Gastroesophageal sphincter (tissue), 4 donors: ENCODE data around the gene HDAC4. TPM values are rescaled to one million over a fixed set of nuclear protein-coding genes. Genes with fewer than 3 reads are reported as not detected.

ENCODE experiments used
- ATAC-seq: fragments of 150-250 bp; one replicate; pipeline ENCODE4 v1.9.1; 2016; ENCODE audit warnings: mild to moderate bottlenecking, moderate library complexity
- H3K27ac ChIP-seq, 4 donors: fragments of 200-600 bp; sonication (generic) in 3 of 4; 1 replicate in 3 of 4; 2 replicates in 1 of 4; pipeline ENCODE4 v1.5.1; 2016 to 2019
- H3K27me3 ChIP-seq: fragments of 200-600 bp; sonication (generic); one replicate; pipeline ENCODE4 v1.5.1; 2019
- H3K36me3 ChIP-seq, 2 donors: fragments of 200-600 bp; sonication (generic); one replicate each; pipeline ENCODE4 v1.5.1; 2019; ENCODE audit warnings: control low read depth in 1 of 2
- H3K4me1 ChIP-seq, 3 donors: fragments of 200-600 bp; sonication (generic); 1 replicate in 2 of 3; 2 replicates in 1 of 3; pipeline ENCODE4 v1.5.1; 2016 to 2019; ENCODE audit warnings: control low read depth in 2 of 3
- H3K4me3 ChIP-seq, 2 donors: fragments of 200-600 bp; sonication (generic); one replicate each; pipeline ENCODE4 v1.5.1; 2019; ENCODE audit warnings: mild to moderate bottlenecking in 1 of 2, moderate library complexity in 1 of 2
- H3K9me3 ChIP-seq, 3 donors: fragments of 200-600 bp; sonication (generic); one replicate each; pipeline ENCODE4 v1.5.1; 2017 to 2019; ENCODE audit warnings: control low read depth in 2 of 3
- CTCF ChIP-seq, 4 experiments: fragments of 200-600 bp in 2 of 4; fragments of 450-650 bp in 2 of 4; sonication (generic) in 1 of 4; IDR thresholded peaks; one replicate each; pipeline ENCODE4 v1.5.1; 2017 to 2019; ENCODE audit warnings: antibody characterized with exemption in 4 of 4, mild to moderate bottlenecking in 2 of 4, moderate library complexity in 2 of 4
- EP300 ChIP-seq: sonication (generic); formaldehyde crosslinking; IDR thresholded peaks from one replicate; pipeline ENCODE4 v1.6.1; 2017; ENCODE audit warnings: antibody characterized with exemption, mild to moderate bottlenecking
- POLR2A ChIP-seq, 2 donors: fragments of 450-650 bp; IDR thresholded peaks; one replicate each; pipeline ENCODE4 v1.6.1; 2017; ENCODE audit warnings: antibody characterized with exemption in 2 of 2, mild to moderate bottlenecking in 2 of 2, moderate library complexity in 1 of 2
- POLR2AphosphoS5 ChIP-seq: sonication (generic); formaldehyde crosslinking; IDR thresholded peaks from one replicate; pipeline ENCODE4 v1.6.1; 2017; ENCODE audit warnings: antibody characterized with exemption
- WGBS, 2 donors: methylation state at CpG; one replicate each; pipeline ENCODE4 v1.1.5; 2018; ENCODE audit warnings: low coverage in 1 of 2; 5-methylcytosine and 5-hydroxymethylcytosine counted together
- total RNA-seq, 4 donors: library from RNA; depleted of rRNA; stranded (reverse); fragments of >200 nt; gene quantifications; one replicate each; pipeline ENCODE4 v1.1.0, GENCODE V29; 2016

HDAC4 gene
- total RNA-seq, 4 donors from 2014 or later = 41.3 to 104 (median 85.8) TPM

GRCh38 chr2:239290618-239291474, 110.0 kb downstream of the HDAC4 start:
- no peak overlapping the region for H3K4me3 ChIP-seq
- no peaks in the 10 kb centered on the region for H3K27me3 ChIP-seq
- WGBS, 2 donors = 97% methylated on average over 13 to 19 of the region's 39 CpGs
- no peaks in the 10 kb centered on the region for H3K36me3 ChIP-seq
- TF ChIP-seq EP300 = no peak
- TF ChIP-seq CTCF (IDR thresholded peaks at IDR 0.05) = peak in 3 of 4 experiments; percentile 8 to 52 (median 48)
- peak; percentile 58 for TF ChIP-seq POLR2AphosphoS5
- H3K27ac ChIP-seq = peak overlapping the region; percentile 8 to 84 (median 80)
- H3K9me3 ChIP-seq = no peaks in the 10 kb centered on the region
- peaks cover 0 to 98% (median 61%) of the 10 kb centered on the region in 3 donors for H3K4me1 ChIP-seq
- ATAC-seq = peak; percentile 59

- 42 to 79% methylated on average over 3 of the region's 6 CpGs for WGBS, 2 donors
- Histone ChIP-seq H3K4me3 (no peak overlapping the region), H3K27ac (peak overlapping the region; percentile 32 to 84 (median 80)), H3K27me3 (no peaks in the 10 kb centered on the region), H3K4me1 (peaks cover 0 to 100% (median 62%) of the 10 kb centered on the region in 3 donors), H3K9me3 (no peaks in the 10 kb centered on the region), H3K36me3 (no peaks in the 10 kb centered on the region)
- ATAC-seq = no peak
- TF ChIP-seq EP300 (no peak), CTCF (IDR thresholded peaks at IDR 0.05) (no peak), POLR2A (IDR thresholded peaks at IDR 0.05) (no peak), POLR2AphosphoS5 (no peak)
These were observed 111.3 kb downstream of the HDAC4 start for GRCh38 chr2:239289545-239289944.

GRCh38 chr2:239288951-239289511, 111.8 kb downstream of the HDAC4 start:
- Histone ChIP-seq H3K4me3 (no peak overlapping the region), H3K36me3 (no peaks in the 10 kb centered on the region), H3K27ac (peak overlapping the region; percentile 32 to 84 (median 80)), H3K27me3 (no peaks in the 10 kb centered on the region), H3K4me1 (peaks cover 0 to 100% (median 60%) of the 10 kb centered on the region in 3 donors), H3K9me3 (no peaks in the 10 kb centered on the region)
- ATAC-seq = no peak
- WGBS, 2 donors = 16 to 42% methylated on average over 4 to 7 of the region's 7 CpGs
- no peak for TF ChIP-seq EP300
- TF ChIP-seq POLR2AphosphoS5 = no peak
- TF ChIP-seq POLR2A (IDR thresholded peaks at IDR 0.05) = no peak
- TF ChIP-seq CTCF (IDR thresholded peaks at IDR 0.05) = no peak

GRCh38 chr2:239288237-239288636, 112.6 kb downstream of the HDAC4 start:
- Histone ChIP-seq H3K4me1 (peaks cover 0 to 100% (median 53%) of the 10 kb centered on the region in 3 donors), H3K9me3 (no peaks in the 10 kb centered on the region), H3K27me3 (no peaks in the 10 kb centered on the region), H3K4me3 (no peak overlapping the region), H3K36me3 (no peaks in the 10 kb centered on the region), H3K27ac (peak overlapping the region in 3 of 4 donors; percentile 31 to 83 (median 77))
- ATAC-seq = no peak
- TF ChIP-seq POLR2AphosphoS5 (no peak), CTCF (IDR thresholded peaks at IDR 0.05) (no peak), POLR2A (IDR thresholded peaks at IDR 0.05) (no peak), EP300 (no peak)
- 37 to 41% methylated on average over 4 of the region's 4 CpGs for WGBS, 2 donors
